ENCODE data around the gene QSOX2. TPM values are rescaled to one million over a fixed set of nuclear protein-coding genes. Genes with fewer than 3 reads are reported as not detected.

Gene QSOX2
- total RNA-seq, 1 experiment from 2014 or later, result 9.1 TPM

DNA sequence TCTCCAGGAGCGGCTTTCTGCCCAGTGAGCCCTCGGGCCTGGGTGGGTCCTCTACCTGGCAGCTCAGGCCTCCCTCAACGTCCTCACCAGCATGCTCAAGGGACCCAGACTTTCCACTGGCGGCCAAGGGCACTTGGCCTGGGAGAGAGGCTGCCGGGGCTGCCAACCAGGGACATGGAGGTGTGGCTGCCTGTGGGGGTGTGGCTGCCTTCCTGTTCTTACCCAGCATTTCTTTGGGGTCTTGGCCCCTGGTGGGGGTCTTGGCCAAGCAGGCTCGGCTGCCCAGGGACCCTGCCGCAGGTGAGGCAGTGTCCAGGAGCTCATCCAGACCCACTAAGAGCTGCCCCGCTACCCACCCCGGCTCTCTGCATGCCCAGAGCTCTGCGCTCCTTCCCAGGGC lies 7.2 kb upstream of the QSOX2 start:
- no peak for DNase-seq (ENCODE audit: low read depth)

DNA sequence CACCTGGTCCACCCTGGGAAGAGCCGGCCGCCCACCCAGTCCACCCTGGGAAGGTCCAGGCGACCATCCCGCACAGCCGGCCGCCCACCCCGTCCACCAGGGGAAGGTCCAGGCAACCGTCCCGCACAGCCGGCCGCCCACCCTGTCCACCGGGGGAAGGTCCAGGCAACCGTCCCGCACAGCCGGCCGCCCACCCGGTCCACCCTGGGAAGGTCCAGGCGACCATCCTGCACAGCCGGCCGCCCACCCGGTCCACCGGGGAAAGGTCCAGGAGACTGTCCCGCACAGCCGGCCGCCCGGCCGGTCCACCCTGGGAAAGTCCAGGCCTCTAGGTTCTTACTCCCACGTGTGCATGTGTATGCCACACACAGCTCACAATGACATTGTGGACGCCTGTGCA lies 6.7 kb upstream of the QSOX2 start:
- DNase-seq (ENCODE audit: low read depth), result no peak

DNA sequence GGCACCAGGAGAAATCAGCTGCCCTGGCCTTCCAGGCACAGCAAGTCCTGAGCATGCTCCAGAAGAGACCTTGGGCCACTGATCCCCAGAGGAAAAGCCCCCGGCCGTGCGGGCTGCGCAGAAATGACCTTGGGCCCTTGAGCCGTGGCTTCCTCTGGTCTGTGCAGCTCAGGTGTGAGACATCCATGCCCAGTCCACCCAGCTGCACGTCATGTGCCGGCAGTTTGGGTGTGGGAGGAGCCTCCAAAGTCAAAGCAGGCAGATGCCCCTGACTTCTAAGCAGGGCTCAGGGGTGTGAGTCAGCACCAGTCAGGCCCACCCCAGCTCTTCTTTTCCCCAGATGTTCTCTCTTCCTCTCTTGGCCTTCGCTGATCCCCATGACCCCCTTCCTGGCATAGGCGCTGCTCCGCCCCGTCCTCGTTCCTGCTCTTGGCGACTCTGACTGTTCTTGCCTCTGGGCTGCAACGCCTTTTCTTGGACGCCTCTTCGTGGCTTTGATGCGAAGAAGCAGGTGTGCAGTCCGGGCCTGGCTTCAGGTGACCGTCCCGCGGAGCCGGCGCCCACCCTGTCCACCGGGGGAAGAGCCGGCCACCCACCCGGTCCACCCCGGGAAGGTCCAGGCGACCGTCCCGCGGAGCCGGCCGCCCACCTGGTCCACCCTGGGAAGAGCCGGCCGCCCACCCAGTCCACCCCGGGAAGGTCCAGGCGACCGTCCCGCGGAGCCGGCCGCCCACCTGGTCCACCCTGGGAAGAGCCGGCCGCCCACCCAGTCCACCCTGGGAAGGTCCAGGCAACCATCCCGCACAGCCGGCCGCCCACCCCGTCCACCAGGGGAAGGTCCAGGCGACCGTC lies 5.9 kb upstream of the QSOX2 start:
- no peak for DNase-seq (ENCODE audit: low read depth)

DNA sequence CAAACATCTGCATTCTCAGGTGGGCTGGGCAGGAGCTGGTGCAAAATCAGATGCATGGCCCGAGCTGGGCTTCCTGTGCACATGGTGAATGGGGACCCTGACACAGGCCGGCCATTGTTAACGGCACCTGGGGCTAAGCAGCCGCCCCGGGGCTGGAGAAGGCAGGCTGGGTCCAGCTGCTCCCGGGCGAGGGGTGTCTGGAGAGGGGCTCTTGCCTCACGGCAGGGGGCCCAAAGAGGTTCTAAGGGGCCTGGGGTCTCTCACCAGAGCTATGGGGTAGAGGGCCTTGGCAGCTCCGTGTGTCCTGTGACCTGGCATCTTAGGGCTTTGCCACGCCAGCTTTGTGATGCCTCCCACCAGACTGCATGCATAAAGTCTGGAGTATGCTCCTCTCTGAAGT lies 5.1 kb upstream of the QSOX2 start:
- no peak for DNase-seq (ENCODE audit: low read depth)

DNA sequence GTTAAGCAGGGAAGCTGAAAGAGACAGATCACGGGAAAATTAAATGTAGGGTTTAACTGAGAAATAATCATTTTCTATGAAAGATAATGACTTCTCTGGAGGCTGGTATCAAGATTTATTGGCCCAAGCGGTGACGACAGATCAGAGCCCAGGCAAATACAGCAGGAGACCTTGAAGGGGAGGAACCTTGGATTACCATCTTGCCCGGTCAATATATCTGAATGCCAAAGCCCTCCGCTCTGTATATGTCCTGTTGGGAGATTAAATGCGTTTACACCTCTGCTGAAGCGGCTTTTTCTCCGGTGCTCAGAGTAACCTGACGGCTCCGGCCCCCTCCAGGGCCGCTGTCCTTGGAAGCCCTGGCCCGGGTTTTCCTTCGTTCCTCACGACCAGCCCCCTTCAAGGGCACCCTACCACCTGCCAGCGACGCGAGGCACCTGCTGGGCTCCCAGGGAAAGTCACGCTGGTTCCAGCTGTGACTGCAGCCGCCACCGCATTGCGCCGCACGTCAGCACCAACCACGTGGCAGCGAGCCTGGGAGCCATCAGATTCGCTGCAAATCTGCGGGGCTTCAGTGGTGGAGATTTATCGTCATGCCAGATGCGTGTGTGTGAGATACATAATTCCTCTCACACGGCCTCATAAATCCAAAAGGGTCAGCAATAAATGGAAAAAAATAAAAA lies 4.4 kb upstream of the QSOX2 start:
- DNase-seq (ENCODE audit: low read depth), result no peak

DNA sequence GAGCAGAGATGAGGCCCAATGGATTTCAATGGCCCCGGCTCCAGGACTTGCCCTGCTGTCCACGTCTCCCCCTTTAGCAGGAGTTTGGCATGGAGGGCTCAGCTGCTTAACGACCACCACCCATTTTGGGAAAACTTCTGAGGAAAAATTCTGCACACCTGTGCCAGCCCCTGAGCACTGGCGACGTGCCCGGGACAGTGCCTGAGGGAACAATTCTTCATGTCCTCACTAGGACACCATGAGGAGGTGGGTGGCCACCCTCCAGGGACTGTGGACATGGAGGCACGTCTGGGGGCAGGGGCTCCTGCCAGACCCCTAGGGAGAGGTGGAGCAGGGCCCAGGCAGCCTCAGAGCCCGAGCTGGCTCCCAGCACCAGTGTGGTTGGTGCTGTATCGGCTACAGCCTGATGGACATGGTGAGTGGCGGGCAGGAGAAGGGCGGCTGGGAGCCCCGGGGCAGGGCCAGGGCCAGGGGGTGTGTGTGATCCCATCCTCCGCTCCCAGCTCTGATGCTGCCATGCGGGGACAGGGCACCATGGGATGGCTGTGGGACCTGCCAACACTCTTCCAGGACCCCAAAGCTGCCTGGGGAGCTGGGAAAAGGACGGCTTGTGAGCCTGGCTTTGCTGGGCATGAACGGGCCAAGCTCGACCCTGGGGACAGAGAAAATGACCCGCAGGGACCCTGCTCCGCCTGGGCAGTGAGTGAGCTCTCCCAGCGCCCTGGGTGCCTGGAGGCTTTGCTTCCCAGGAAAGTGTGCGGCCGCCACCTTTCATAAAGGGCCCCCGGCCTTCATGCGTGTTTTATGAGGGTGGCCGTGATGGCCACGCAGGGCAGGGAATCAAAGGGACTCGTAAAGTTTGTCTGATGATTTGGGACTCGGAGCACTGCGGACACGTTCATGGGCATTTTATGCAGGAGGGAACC lies 3.6 kb upstream of the QSOX2 start:
- DNase-seq (ENCODE audit: low read depth), result no peak

DNA sequence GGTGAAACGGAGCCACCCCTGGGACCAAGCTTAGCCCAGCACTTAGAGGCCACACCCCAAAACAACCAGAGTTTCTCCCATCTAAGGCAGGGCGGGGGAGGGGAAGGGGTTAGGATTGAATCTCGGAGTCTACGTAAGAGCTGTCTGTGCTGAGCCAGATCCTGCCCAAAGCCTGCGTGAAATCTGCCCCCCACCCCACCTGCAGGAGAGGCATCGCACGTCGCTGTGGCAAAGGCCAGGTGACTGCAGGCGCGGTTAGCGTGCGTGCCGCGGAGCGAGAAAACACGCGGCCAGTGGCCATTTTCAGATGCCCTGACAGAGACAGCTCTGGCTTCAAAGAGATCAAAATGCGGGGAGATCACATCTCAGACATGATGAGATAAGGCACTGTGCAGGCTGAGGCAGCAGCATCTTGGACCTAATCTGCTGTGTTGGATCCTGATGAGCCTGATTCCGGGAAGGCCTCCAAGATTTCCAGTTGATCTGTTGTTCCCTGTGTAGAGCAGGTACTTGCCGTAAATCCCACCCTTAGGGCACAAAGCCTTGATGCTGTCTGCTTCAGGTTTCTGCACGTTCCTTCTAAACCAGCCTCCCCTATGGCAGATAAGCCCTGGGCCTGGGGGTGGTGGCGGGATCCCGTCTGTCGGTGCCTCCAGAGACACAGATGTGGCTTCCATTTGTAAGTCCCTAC lies 2.5 kb upstream of the QSOX2 start:
- DNase-seq (ENCODE audit: low read depth), result no peak

DNA sequence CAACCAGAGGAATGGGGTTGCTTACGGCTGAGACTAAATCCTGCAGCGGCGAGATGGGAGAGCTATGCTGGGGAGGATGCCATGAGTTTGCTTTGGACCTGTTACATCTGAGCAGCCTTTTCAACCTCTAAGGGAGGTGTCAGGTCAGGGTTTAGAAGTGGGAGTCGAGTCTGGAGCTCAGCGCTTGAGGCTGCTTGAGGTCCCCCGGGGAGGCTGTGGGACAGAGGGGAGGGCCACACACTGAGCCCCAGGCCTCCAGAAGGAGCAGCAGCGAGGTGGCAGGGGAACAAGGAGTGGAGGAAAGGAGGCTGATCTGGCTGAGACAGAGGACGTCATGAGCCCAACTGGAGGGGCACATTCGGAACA lies 1.9 kb upstream of the QSOX2 start:
- DNase-seq (ENCODE audit: low read depth), result no peak

DNA sequence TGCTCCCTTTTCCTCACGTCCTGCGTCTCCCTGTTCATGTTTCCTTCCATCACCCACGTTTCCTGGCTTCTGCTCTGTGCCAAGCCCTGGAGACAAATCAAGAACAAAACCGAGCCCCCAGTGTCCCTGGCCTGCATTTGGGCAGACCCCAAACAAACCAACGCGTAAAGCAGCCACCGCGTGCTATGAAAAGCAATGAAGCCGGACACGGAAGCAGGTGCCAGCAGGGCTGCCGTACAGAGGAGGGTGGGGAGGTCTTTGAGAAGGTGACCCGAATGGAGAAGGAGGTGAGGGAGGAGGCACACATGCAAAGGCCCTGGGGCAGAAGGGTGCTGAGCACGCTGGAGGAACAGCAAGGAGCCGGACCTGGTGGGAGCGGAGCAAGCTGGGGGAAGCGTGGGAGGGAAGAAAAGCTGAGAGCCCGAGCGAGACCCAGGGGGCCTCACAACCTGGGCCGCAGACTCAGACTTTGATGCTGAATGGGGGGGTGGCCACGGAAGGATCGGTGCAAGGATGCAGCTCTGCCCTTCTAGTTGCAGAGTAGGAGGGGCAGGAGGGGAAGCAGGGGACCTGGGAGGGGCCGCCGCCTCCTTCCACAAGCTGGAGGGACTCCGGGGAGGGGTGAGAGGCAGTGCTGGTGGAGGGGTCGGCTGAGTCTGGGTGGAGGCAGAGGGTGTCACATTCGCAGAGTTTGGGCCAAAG lies 1.4 kb upstream of the QSOX2 start:
- no peak for DNase-seq (ENCODE audit: low read depth)

DNA sequence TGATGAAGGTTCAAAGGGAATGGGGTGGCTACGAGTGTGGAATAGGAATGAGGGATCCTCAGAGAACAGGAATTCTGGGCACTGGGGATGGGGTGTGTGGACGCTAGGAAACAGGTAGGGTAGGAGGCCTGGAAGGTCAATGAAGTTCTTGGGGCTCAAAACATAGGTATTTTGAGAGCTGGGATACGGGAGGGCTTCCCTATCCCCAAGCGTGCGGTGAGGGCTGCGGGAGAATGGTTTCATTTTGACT lies 718 bp downstream of the QSOX2 start:
- no peak for DNase-seq (ENCODE audit: low read depth)

DNA sequence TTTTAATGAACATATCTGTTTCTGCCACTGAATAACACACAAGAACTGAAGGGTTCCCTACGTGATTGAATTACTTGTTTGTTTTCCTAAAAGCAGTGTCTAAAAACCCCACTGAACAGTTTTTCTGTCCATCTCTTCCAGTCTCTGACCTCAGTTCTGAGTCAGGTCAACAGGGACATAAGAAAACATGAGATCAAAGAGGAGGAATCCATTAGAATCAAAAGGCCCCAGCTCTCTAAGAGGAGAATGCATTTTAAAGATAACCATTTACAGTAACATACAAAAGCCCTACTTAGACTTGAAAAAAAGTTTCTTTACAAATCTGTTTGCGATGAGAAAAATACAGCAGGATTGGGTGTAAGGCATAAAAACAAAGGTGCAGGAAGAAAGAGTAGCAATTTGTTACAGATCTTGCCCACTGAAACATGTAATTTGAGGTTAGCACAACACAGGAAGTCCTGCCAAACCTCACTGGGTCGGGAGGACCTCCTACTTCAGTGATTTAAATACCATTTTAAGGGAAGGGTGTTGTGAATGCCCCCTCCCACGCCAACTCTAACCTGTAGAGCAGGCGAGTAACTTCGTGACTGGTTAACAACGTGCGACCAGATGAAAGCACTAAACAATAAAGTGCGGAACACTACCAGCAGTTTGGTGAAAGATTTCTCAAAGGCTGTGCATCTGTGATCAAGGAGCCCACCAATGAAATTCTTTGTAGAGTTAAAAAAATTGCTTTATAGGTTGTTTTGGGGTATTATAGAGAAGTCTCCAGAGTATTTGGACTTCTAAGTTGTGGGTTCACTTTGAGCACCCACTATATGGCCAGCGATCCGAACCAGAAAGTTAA lies 1.3 kb downstream of the QSOX2 start:
- DNase-seq (ENCODE audit: low read depth), result no peak

DNA sequence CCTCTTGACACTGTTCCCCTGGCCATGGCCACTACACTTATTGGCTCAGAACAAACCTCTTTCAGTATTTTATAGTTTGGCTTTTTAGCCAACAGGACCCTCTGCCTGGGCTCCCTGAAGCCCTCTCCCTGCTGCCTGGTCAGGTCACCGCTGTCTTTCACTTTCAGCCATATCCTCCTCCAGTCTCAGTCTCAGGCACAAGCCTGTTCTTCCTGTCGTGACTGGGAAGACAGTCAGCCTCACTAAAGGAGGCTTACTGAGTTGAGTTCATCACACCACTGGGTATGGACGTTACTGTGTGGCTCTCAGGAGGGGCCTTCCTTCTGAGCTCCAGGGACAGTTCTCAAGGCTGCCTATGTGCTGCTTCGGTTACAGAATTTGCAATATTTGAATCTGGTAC lies 2.0 kb downstream of the QSOX2 start:
- DNase-seq (ENCODE audit: low read depth), result no peak

DNA sequence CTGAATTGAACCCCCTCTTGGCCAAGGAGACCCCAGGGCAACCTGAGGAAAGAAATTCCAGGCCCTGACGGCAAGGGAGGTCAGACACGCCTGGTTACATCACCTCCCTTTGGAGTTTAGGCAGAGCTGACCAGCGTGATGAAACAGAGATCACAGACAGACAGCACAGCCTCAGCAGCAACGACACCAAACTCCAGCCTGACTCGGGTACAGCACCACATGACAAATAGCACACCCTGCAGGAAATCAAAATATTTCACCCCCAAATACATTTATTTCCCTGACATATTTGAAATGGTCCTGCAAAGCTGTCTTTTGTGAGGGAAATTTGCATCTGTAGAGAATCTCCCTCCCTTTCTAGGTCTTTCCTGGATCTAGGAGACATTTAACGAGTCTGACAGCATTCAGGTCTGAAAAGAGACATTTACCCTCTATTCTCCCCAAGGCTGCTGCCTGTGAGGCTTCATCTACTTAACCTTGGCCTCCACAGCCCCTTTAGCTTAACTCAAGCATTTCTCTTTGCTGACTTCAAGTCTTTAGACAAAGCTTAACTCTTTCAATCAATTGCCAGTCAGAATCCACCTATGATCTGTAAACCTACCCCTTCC lies 2.6 kb downstream of the QSOX2 start:
- no peak for DNase-seq (ENCODE audit: low read depth)

DNA sequence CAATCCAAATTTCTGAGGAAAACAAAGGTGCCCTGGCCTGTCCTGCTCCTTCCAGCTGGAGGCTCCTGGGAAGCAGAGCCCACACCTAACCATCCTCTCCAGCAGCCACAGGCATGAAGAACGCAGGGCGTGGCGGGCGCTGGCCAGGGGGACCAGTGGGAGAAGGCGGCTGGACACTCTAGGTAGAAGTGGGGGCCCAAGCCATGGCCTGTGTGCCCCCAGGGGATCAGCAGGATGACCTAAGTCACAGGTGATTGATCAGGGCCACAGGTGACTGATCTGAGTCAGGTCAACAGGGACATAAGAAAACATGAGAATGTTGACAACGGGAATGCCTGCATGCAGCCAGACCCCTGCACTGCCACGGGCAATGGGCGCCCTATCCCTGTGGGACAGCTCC lies 3.4 kb downstream of the QSOX2 start:
- no peak for DNase-seq (ENCODE audit: low read depth)

DNA sequence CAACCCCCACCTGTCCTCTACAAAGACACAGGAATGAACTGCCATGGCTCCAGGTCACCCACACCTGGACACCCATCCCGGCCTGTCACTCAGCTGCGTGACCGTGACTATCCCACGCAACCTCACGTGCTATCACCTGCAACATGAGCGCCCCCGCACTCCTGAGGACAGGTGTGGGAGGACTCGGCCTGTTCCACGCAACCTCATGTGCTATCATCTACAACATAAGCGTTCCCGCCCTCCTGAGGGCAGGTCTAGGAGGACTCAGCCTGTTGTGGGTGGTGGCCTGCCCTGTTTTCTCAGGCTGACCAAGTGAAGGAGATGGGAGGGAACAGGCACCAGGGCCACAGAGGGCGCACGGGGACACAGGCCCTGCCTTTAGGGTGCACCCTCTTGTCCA lies 4.1 kb downstream of the QSOX2 start:
- DNase-seq (ENCODE audit: low read depth), result no peak

DNA sequence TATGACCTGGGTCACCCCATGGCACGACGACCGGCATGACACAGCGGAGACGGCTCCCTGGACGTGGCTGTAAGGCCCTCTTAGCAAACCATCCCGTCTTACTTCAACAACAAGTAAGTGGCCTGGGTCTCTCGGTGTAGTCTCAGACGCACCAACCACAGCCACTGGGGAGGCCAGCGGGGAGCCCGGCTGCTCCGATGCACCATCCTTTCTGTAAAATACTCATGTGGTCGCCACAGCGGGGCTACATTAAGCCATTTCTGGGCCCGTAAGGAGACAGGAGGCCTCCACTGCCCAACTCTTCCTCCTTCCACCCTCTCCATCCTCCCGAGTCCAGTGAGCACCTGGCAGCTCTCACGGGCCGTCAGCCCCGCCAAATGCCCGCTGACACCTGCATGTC lies 4.7 kb downstream of the QSOX2 start:
- no peak for DNase-seq (ENCODE audit: low read depth)

DNA sequence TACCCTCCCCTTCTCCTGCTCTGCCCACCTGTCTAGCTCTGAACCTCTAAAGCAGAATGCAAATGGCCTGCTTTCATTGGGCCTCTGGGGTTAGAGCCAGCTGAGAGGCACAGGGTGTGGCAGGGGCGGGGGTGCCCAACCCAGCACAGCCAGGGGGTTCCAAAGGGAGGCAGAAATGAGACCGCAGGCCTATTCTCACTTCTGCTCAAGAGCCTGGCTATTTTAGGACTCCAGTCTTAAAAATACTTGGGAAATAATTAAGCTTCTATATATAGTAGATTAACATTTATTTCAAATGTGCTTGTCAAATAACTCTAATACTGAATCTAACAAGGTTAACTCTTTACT lies 5.7 kb downstream of the QSOX2 start:
- DNase-seq (ENCODE audit: low read depth), result no peak

DNA sequence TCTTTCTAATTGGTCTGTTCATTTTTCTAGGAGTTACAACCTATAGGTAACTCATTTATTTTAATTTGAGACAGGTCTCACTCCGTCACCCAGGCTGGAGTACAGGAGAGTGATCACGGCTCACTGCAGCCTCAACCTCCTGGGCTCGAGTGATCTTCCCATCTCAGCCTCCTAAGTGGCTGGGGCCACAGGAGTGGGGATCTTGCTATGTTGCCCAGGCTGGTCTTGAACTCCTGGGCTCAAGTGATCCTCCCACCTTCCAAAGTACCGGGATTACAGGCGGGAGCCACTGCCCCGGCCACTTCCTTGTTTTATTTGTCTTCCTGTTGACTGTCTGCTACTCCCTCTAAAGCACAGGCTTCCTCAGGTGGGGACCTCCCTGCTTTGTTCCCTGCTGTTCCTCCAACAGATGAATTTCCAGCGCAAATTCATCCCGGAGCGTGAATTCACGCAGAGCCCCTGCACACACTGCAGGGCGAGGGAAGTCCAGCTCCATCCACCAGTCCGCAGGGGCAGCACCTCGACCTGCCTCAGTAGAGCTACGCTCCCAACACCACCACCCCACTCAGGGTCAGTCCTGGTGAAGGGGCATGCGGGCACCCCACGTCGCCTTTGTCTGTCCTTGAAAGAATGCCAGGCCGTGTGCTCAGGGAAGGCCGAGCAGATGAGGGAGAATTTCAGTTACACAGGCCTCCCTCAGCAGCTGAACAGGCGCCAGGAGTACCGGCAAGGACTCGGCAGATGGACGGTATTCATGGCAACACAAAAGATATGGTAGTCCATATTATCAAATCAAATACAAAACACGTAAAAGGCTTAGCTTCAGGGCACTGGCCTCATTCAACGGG lies 6.3 kb downstream of the QSOX2 start:
- no peak for DNase-seq (ENCODE audit: low read depth)

DNA sequence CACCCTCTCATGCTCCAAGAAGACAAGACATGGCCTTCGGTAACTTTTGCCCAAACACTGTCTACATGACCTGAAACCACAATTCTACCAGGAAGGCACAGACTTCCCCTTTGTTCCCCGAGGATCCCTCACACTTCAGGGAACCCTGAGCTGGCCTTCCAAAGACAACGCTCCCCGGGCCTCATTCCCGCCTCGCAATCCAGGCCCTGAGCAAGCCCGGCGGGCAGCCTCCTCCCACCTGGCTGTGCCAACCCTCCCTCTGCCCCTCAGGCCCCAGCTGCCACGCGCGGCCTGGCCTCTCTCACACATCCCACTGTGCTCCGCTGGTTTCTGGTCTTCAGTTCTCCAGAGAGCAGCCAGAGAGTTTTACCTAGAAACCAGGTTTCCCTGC lies 7.3 kb downstream of the QSOX2 start:
- DNase-seq (ENCODE audit: low read depth), result no peak

Measured in RPMI7951 (cell line).